NCI-H187 treated with DMSO at 0.1 percent for 48 hours (cell line): ENCODE results near the gene SNX13.
"Not testable (repeated sequence)": the region's sequence is repeated elsewhere in the genome, so short reads cannot be mapped to it uniquely, and the experiment has no call there.

ENCODE experiments used
- DNase-seq: peaks from one replicate; lab custom pipeline; 2025; lab: John Stamatoyannopoulos, UW

Gene SNX13

DNA sequence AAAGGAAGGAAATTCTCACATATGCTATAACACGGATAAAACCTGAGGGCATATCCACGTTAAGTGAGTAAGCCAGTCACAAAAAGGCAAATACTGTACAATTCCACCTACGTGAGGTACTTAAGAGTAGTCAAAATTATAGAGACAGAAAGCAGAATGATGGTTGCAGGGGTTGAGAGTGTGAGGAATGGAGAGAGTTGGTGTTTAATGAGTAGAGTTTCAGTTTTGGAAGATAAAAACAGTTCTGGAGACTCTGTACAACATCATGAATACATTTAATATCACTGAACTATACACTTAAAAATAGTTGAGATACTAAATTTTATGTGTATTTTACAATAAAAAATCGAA, 95.1 kb downstream of the SNX13 start:
- DNase-seq, result no peak

DNA sequence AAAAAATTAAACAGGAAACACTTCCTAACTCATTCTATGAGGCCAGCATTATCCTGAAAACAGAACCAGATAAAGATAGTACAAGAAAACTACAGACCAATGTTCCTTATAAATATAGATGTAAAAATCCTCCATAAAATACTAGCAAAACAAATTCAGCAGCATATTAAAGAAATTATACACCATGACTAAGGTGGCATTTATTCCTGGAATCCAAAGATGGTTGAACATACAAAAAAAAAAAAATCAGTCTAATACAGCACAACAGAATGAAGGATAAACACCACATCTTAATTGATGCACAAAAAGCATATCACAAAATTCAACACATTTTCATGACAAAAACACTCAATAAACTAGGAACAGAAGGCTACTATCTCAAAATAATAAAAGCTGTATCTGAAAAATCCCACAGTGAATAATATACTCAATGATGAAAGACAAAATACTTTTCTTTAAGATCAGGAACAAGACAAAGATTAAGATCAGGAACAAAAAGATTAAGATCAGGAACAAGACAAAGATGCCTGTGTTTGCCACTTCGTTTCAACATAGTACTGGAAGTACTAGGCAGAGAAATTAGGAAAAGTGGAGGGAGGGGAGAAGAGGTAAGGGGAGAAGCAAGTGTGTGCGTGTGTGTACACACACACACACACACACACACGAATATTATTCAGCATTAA, 95.6 kb downstream of the SNX13 start:
- DNase-seq, result no peak

DNA sequence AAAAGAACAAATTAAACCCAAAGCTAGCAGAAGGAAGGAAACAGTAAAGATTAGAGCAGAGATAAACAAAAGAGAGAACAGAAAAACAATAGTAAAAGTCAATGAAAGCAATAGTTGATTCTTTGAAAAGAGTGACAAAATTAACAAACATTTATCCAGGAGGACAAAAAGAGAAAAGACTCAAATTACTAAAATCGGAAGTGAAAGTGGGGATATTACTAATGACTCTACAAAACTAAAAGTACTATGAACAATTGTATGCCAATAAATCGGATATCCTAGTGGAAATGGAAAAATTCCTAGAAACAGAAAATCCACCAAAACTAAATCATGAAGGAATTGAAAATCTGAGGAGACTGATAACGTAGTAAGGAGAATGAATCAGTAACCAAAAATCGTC, 96.3 kb downstream of the SNX13 start:
- no peak for DNase-seq

DNA sequence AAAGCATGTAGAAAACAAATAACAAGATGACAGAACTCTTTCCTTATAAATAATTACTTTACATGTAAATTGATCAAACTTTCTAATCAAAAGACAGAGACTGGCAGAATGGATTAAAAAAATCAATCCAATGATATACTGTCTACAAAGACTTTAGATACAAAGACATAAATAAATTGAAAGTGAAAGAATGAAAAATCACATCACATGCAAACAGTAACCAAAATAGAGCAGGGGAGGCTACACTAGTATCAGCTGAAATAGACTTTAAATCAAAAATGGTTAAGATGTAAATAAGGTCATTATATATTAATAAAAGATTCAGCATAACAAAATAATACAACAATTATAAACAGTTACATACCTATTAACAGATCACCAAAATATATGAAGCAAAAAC, 97.3 kb downstream of the SNX13 start:
- no peak for DNase-seq

DNA sequence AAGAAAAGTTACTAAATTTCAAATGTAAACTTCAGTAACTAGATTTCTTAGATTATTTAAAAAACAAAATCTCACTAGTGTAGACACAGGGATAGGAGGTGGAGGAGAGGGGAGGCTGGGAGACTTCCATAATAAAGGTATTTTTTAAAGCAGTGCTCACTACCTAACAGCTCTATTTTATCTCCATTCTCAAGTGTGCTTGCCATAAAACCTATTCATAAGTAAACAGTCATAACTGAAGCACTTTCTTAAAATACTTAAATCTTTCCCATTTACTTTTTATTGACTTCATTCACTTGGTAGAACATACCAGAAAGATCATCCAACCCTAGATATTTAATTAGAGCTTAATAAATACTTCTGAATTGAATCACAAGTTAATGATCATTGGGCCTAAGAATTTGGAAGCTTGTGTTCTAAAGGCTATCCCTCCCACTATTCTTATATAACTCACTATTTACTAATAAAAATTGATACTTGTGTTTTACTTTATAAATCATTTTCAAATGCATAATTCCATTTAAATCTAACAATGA, 107.4 kb downstream of the SNX13 start:
- DNase-seq, result no peak

DNA sequence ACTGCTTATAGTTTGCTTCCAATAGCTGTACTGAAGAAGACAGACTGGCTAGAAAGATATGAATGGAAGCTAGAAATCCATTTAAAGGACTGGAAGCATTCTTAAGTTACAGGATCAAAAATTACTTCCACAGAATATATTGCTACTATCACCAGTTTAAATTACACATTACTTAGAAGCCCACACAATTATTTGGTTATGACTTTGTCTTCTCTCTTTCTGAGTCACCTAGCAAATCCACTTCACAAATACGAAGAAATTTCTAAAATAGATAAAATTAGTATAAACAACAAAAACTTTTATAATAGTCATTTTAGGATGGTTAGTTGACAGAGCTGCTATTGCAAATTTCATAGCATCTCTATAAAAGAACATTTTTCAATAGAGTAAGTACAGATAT, 108.1 kb downstream of the SNX13 start:
- no peak for DNase-seq

DNA sequence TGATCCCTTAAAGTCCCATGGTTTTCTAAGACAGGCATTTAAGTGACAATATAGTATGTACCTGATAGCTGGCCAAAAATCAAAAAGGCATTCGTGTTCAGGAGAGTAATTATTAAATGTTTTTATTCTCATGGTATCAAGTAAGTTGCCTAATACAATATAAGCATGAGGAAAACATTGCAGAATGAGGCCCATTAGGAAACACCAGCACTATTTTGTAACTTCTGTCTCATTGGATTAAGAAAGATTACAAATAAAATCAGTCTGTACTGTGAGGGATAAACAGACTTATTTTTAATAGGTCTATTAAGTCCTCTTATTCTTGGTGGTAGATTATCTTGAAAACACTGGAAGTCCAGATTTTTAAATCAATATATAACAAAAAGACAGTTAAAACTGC, 110.1 kb downstream of the SNX13 start:
- DNase-seq, result no peak

DNA sequence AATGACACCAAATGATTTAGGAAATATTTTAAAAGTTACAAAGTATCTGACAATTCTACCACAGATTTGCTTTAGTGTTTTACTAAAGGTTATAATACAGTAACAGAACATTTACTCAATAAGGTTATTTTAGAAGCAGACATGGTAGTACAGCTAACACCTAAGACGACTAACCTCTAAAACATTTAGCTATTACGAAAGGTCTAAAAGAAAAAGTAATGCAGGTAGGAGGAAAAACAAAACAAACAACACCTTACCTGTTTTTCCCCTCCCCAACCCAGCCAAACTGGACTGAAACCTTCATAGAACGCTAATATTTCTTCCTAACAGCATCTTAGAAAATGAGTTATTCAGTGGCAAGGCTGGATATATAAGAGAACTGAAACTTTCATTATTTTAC, 111.3 kb downstream of the SNX13 start:
- no peak for DNase-seq

DNA sequence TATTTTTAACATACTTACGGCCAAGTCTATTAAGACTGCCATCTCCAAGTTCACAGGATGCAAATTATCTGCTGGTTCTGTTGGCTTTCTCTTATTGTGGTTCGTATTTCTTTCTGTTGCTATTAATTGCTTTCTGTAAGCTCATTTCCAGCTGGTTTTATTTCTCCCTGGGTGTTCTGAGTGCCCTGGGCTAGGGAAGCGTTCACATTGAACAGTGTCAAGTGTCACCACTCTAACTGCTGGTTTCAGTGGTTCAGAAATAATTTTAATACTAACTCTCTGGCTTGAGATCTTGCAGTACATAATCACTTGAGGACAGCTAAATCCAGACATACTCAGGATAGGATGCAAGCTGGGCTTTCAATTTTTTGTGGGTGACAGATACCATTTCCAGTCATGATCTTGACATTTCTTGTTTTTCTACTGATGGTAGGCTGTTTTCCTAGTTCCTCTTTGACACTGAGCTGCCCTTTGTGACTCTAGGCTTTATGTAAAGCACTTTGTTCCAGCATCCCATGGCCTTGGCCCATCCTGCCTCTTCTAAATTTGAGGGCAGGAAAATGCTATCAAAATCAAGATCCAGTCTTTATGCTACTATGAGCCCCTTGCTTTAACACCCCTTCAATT, 117.6 kb downstream of the SNX13 start:
- no peak for DNase-seq

DNA sequence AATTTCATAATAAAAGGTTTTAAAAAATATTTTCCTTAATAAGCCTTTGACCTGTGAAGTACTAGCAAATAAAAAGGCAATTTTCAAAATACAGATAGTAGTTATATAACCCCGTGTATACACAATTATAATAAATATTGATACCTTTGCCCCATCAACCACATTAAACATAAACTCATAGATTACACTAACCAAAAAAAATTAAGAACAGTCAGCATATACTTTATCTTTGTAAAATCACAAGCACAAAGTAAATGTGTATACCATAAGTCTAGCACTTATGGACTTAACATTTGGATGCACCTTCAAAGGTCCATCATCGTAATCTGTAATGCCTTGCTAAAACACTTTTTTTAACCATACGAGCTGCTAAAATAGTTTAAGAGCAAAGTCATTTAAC, 123.4 kb downstream of the SNX13 start:
- DNase-seq, result no peak

DNA sequence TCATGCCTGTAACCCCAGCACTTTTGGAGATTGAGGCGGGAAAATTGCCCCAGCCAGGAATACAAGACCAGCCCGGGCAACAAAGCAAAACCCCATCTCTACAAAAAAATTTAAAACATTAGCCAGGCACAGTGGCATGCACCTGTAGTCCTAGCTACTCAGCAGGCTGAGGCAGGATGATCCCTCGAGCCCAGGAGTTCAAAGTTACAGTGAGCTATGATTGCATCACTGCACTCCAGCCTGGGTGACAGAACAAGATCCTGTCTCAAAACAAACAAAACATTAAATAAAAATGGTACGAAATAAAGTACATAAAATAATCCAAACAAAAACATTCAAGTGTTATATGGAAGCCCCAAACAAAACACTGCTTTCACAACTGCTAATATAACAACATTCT, 125.0 kb downstream of the SNX13 start:
- DNase-seq, result no peak

DNA sequence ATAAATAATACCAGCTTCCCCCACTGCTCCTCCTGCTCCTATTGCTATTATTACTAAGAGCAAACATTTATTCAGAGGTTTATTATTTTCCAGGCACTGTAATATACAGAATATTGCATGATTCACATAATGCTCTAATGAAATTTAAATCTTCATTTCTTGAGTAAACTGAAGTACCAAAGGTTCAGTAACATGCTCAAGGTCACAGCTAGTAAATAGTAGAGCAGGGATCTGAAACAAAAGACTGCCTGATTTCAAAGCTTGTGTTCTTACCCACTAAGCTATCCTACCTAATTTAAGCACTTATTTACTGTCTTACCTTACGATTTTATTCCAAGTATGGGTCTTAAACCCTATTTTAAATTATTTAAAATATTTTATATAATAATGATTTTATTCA, 126.2 kb downstream of the SNX13 start:
- no peak for DNase-seq

DNA sequence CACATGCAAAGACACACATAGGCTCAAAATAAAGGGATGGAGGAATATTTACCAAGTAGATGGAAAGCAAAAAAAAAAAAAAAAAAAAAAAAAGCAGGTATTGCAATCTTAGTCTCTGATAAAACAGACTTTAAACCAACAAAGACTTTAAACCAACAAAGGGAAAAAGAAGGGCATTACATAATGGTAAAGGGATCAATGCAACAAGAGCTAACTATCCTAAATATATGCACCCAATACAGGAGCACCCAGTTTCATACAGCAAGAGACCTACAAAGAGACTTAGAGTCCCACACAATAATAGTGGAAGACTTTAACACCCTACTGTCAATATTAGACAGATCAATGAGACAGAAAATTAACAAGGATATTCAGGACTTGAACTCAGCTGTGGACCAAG, 131.1 kb downstream of the SNX13 start:
- DNase-seq, result not testable (repeated sequence)

DNA sequence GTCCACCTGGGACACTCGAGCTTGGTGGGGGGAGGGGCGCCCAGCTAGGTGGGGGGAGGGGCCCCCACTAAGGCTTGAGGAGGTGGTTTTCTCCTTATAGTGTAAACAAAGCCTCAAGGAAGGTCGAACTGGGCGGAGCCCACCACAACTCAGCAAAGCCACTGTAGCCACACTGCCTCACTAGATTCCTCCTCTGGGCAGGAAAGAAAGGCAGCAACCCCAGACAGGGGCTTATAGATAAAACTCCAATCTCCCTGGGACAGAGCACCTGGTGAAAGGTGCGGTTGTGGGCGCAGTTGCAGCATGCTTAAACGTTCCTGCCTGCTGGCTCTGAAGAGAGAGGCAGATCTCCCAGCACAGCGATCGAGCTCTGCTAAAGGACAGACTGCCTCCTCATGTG, 133.1 kb downstream of the SNX13 start:
- no peak for DNase-seq

DNA sequence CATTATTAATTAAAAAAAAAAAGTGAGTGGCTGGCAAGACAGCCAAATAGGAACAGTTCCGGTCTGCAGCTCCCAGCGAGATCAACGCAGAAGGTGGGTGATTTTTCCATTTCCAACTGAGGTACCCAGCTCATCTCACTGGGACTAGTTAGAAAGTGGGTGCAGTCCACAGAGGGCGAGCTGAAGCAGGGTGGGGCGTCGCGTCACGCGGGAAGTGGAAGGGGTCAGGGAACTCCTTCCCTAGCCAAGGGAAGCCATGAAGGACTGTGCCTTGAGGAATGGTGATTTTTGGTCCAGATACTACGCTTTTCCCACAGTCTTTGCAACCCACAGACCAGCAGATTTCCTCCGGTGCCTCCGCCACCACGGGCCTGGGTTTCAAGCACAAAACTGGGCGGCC, 133.7 kb downstream of the SNX13 start:
- no peak for DNase-seq

DNA sequence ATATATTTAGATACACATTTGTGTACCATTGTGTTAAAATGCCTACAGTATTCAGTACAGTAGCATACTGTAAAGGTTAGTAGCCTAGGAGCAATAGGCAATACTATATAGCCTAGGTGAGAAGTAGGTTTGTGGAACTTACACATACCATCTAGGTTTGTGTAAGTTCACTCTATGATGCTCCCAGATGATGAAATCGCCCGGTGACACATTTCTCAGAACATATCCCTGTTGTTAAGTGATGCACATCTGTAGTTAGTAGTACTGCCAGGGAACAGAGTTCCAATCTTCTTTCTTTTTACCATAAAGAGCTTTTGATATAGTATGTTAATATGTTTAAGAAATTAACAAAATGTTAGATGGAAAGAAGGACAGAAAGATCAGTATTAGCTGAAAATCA, 138.2 kb downstream of the SNX13 start:
- no peak for DNase-seq

DNA sequence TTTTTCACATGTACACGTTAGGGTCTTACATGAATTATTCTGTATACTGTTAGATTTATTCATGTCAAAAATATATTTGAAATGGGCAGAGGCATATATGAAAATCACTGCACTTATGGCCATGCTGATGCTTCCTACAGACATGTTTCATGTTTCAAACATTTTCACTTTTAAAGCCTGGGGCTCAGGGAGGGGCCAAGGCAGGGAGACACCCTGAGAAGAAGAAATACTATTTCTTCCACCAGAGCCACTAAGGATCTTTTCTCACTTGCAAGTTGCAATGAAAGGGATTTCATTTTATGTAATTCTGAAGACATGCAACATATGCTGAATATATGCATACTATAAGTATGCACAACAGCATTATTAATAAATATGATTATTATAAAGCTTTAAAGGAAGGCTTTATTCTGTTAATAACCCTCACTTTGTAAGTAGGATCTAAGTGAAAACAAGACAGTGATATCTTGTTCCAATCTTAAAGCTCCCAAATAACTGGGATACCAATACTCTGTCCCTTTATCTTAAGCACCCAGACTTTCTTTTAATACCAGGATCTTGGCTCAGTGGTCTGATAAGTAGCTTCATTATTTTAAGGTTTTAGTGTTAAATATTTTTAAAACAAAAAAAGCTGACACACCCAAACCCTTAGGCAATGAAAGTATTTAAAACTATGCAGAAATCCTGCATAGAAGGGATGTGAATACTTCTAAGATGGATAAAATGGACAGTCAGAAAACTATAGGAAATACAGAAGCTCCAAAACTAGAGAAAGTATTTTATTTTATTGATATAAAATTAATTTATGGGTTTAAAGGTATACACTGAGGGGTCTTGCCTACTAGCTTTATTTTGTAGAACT, 148.0 kb downstream of the SNX13 start:
- DNase-seq, result no peak

DNA sequence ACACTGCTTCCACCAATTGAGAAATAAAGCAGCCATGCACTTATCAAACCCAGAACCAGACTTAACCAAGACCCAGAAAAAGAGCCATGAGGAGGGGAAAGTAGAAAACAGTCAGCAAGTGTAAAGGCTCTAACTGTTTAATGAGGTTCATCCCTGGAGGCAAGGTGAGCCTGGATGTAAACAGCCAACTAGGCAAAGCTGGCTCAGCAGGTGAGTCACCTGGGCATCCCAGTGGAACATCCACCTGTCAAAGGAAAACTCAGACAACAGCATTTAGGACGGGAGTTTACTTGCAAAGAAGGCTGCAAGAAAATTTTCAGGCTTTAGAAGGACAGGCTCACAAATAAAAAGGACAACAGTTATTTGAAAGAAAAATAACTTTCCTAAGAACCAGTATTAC, 153.0 kb downstream of the SNX13 start:
- DNase-seq, result no peak

DNA sequence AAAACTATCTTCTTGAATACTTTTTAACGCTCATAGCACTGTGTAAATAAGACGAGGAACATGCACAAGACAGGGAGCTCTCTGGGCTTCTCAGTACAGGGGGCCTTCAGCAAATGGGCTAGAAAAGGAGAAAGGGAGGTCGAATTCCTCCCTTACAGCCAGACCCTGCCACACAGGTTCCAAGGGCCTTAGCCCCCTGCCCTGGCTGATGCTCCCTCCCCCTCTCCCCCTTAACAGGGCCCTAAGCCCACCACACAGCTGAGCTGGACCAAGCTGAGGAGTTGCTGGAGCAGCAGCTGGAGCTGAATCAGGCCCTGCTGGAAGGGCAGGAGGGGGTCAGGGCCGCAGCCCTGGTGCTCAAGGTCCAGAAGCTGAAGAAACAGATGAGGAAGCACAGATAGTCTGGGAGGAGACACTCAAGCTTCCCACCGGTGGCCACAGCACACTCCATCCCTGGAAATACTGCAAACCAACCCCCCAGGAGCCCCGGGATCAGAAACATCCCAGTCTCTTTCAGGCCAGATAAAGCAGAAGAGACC, 153.9 kb downstream of the SNX13 start:
- DNase-seq, result no peak

DNA sequence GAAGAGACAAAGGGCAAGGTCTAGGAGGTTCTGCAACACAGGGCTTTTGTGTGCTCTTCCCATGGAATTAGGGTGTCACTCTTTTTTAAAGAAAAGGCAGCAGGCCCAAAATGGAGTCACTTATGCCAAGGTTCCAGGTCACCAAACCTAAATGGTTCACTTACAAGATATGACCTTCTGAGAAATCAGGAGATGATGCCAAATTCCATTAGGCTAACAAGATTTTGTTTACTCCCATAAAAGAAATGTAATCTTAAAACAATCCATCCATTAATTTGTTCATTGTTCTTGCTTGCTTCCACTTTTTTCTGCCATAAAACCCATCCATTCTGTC, 158.1 kb downstream of the SNX13 start:
- DNase-seq, result no peak

DNA sequence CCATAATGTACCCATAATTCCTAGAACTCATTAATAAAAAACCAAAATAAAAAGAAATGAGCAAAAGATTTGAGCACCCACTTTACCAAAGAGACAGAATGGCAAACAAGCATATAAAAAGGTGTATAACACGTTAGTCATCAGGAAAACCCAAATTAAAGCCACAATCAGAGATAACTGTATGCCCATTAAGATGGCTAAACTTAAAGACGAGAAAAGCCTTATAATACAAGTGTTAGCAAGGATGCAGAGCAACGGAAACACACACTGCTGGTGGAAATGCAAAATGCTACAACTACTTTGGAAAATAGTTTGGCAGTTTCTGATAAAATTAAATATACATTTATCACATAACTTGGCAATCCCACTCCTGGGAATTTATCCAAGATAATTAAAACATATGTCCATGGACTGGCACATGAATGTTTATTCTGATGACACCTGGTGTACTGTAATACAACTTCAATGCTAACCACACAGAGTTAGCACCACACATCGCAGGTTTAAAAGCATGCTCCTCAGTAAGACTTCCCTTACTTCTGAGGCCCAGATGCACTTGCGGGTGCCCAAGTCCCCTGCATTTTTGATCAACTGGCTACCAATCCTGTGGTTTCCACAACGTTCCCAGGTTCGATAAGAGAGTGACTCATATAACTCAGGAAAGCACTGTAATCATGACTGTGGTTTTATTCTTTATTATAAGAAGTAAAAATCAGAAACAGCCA, 158.6 kb downstream of the SNX13 start:
- no peak for DNase-seq

DNA sequence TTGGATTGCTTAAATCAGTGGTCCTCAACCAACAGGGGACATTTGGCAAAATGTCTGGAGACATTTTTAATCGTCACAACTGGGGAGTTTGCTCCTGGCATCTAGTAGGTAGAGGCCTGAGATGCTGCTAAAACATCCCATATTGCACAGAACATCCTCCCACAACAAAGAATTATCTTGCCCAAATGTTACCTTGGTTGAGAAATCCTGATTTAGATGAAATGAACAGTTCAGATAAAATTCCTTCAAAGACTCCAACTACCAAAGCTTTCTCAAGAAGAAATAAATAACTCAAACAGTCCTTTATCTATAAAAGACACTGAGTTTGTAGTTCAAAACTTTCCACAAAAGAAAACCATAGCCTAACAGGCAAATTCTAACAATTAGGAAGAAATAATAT, 160.9 kb downstream of the SNX13 start:
- DNase-seq, result no peak
